CD4-positive, CD25-positive, alpha-beta regulatory T cell (primary cell): Measurements from ENCODE around the gene SIX2. TPM values are rescaled to one million over a fixed set of nuclear protein-coding genes. Genes with fewer than 3 reads are reported as not detected.

Experiments
- ATAC-seq, 2 donors: fragments of 150-1000 bp; cut with Tn5 transposase; one replicate each; pipeline ENCODE4 v1.10.0; 2021; ENCODE audit warnings: low read depth in 2 of 2, moderate number of reproducible peaks in 2 of 2, moderate library complexity in 1 of 2
- DNase-seq, 3 donors: peaks; one replicate each; pipeline versions ENCODE4 v3.0.0 to v3.0.0-alpha.2; 2012 to 2022; ENCODE audit warnings: mixed read lengths in 1 of 3
- H3K27ac ChIP-seq: one replicate; pipeline ENCODE4 v1.7.0; 2013; ENCODE audit warnings: mild to moderate bottlenecking, low read length; ENCODE audit not compliant: insufficient read depth, poor library complexity, severe bottlenecking
- H3K27me3 ChIP-seq: one replicate; pipeline ENCODE4 v1.7.0; 2013; ENCODE audit warnings: low read length; ENCODE audit not compliant: control insufficient read depth, insufficient read depth
- H3K36me3 ChIP-seq: one replicate; pipeline ENCODE4 v1.7.0; 2013; ENCODE audit warnings: mild to moderate bottlenecking, low read length, moderate library complexity; ENCODE audit not compliant: control insufficient read depth, insufficient read depth
- H3K4me1 ChIP-seq: 2 replicates; pipeline ENCODE4 v1.7.0; 2013; ENCODE audit warnings: mild to moderate bottlenecking, low read length; ENCODE audit not compliant: insufficient read depth, control insufficient read depth, poor library complexity, severe bottlenecking
- H3K4me3 ChIP-seq: one replicate; pipeline ENCODE4 v1.7.0; 2013; ENCODE audit warnings: low read depth, mild to moderate bottlenecking, low read length, moderate library complexity
- H3K9me3 ChIP-seq, 2 experiments: 1 replicate in 1 of 2; 2 replicates in 1 of 2; pipeline ENCODE4 v1.7.0; 2013; ENCODE audit warnings: low read length in 2 of 2, mild to moderate bottlenecking in 1 of 2, moderate library complexity in 1 of 2; ENCODE audit not compliant: control insufficient read depth in 2 of 2
- H3K27ac Mint-ChIP-seq, 3 donors: one replicate each; pipeline ENCODE4 v1.8.0; 2020 to 2022; ENCODE audit warnings: mild to moderate bottlenecking in 3 of 3, mixed read lengths in 3 of 3, moderate library complexity in 2 of 3
- H3K27me3 Mint-ChIP-seq: one replicate; pipeline ENCODE4 v1.8.0; 2022; ENCODE audit warnings: mild to moderate bottlenecking, mixed read lengths
- H3K36me3 Mint-ChIP-seq: one replicate; pipeline ENCODE4 v1.8.0; 2020; ENCODE audit warnings: mixed read lengths
- H3K4me1 Mint-ChIP-seq, 4 donors: one replicate each; pipeline ENCODE4 v1.8.0; 2020 to 2022; ENCODE audit warnings: mixed read lengths in 4 of 4, mild to moderate bottlenecking in 1 of 4
- H3K4me3 Mint-ChIP-seq, 4 donors: one replicate each; pipeline ENCODE4 v1.8.0; 2020 to 2022; ENCODE audit warnings: mild to moderate bottlenecking in 4 of 4, mixed read lengths in 4 of 4, moderate library complexity in 3 of 4
- H3K9me3 Mint-ChIP-seq, 7 donors: one replicate each; pipeline ENCODE4 v1.8.0; 2020 to 2022; ENCODE audit warnings: mixed read lengths in 7 of 7, mild to moderate bottlenecking in 3 of 7, moderate library complexity in 2 of 7
- polyA plus RNA-seq, 4 donors: library from polyadenylated mRNA; unstranded; fragments of 300-500 nt; fragmentation: Illumina TruSeq; gene quantifications; one replicate each; pipeline ENCODE4 v1.2.3, GENCODE V29; 2021
- total RNA-seq: library from RNA; stranded (reverse); gene quantifications from one replicate; pipeline ENCODE4 v1.2.3, GENCODE V29; 2022

SIX2 gene
- total and polyA plus RNA-seq, 5 donors from 2014 or later, result not detected

DNA sequence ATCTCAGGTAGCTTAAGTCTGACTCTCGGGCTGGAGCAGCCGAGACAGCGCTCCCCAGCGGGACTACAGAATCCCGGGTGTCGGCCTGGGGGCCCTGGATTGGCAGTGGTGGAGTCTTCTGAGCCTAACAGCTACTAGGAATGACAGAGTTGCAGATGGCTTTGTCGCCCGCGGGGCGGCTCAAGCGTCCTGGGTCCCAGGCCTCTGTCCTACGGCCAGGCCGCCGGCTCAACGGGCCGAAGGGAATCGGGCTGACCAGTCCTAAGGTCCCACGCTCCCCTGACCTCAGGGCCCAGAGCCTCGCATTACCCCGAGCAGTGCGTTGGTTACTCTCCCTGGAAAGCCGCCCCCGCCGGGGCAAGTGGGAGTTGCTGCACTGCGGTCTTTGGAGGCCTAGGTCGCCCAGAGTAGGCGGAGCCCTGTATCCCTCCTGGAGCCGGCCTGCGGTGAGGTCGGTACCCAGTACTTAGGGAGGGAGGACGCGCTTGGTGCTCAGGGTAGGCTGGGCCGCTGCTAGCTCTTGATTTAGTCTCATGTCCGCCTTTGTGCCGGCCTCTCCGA, 8.8 kb downstream of the SIX2 start:
- no peak for ATAC-seq
- no peaks in the 10 kb centered on the region for H3K9me3 ChIP-seq
- peaks cover 38% of the 10 kb centered on the region for H3K27me3 ChIP-seq
- Mint-ChIP-seq H3K4me1 (peaks cover 0 to 29% (median under 1%) of the 10 kb centered on the region in 4 donors), H3K27ac (no peak overlapping the region), H3K36me3 (no peaks in the 10 kb centered on the region), H3K4me3 (no peak overlapping the region), H3K9me3 (peaks cover 0 to 6% (median 0%) of the 10 kb centered on the region in 7 donors), H3K27me3 (peaks cover 82% of the 10 kb centered on the region)
- no peak overlapping the region for H3K4me3 ChIP-seq
- no peak for DNase-seq
- H3K4me1 ChIP-seq, result peaks cover 4% of the 10 kb centered on the region
- H3K36me3 ChIP-seq, result no peaks in the 10 kb centered on the region
- H3K27ac ChIP-seq, result no peak overlapping the region

DNA sequence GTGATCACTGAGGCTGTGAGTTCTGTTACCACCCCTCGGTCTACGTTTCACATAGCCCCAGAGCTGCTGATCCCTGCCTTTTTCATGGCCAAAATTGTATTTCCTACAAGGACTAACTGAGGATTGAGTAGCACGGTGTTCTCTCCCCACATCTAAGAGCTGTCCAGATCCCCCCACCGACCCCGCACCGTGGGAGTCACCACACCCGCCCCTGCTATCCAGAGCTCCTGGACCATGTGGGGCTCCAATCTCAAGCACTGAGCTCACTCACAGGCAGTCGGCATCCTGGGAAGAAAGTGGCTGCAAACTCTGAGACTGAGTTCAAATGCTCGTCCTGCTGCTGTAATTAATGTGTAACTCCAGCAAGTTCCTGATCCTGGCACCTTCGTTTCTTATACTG, 9.7 kb downstream of the SIX2 start:
- Mint-ChIP-seq H3K4me1 (peaks cover 0 to 29% (median under 1%) of the 10 kb centered on the region in 4 donors), H3K4me3 (peak overlapping the region in 1 of 4 donors; percentile 15), H3K9me3 (peaks cover 0 to 6% (median 0%) of the 10 kb centered on the region in 7 donors), H3K36me3 (no peaks in the 10 kb centered on the region), H3K27ac (no peak overlapping the region), H3K27me3 (peaks cover 80% of the 10 kb centered on the region)
- Histone ChIP-seq H3K9me3 (no peaks in the 10 kb centered on the region), H3K4me1 (peaks cover under 1% of the 10 kb centered on the region), H3K27ac (no peak overlapping the region), H3K27me3 (peaks cover 37% of the 10 kb centered on the region), H3K4me3 (no peak overlapping the region), H3K36me3 (no peaks in the 10 kb centered on the region)
- ATAC-seq (no peak), DNase-seq (no peak)

- no peaks in the 10 kb centered on the region for H3K4me1 ChIP-seq
- Mint-ChIP-seq H3K4me3 (no peak overlapping the region), H3K4me1 (peaks cover 0 to 19% (median under 1%) of the 10 kb centered on the region in 4 donors), H3K27ac (no peak overlapping the region), H3K36me3 (no peaks in the 10 kb centered on the region), H3K27me3 (peaks cover 79% of the 10 kb centered on the region), H3K9me3 (peaks cover 0 to 6% (median 2%) of the 10 kb centered on the region in 7 donors)
- peaks cover 36% of the 10 kb centered on the region for H3K27me3 ChIP-seq
- DNase-seq (no peak), ATAC-seq (no peak)
- no peak overlapping the region for H3K4me3 ChIP-seq
- H3K27ac ChIP-seq, result no peak overlapping the region
- H3K36me3 ChIP-seq, result no peaks in the 10 kb centered on the region
- H3K9me3 ChIP-seq, result no peaks in the 10 kb centered on the region
Observed at GRCh38 chr2:44997963-44998362, 11.3 kb downstream of the SIX2 start.

GRCh38 chr2:44996356-44996755, 12.9 kb downstream of the SIX2 start:
- Histone ChIP-seq H3K36me3 (no peaks in the 10 kb centered on the region), H3K9me3 (peaks cover 0 to 3% of the 10 kb centered on the region in 2 experiments), H3K27me3 (peaks cover 34% of the 10 kb centered on the region), H3K27ac (no peak overlapping the region), H3K4me1 (no peaks in the 10 kb centered on the region), H3K4me3 (no peak overlapping the region)
- Mint-ChIP-seq H3K27ac (no peak overlapping the region), H3K36me3 (no peaks in the 10 kb centered on the region), H3K9me3 (peaks cover 0 to 6% (median 4%) of the 10 kb centered on the region in 7 donors), H3K4me1 (peaks cover 0 to 6% (median 0%) of the 10 kb centered on the region in 4 donors), H3K27me3 (peaks cover 76% of the 10 kb centered on the region), H3K4me3 (no peak overlapping the region)
- DNase-seq (no peak), ATAC-seq (no peak)

DNA sequence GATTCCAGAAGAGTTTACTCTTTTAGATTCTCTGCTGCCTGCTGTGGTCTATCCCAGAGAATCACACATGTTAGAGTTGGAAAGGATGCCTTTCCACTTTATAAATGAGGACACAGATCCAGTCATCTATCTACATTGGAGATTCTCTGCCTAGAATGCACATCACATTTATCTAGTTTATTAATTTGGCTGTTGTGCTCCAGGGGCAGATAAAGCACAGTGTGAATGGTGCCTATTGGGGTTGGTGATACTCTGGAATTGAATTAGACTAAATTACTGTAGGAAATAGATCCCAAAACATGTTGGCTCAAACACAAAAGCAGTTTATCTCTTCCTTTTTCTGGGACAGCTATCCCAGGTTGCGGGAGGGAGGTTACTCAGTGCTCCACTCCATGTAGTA, 14.9 kb downstream of the SIX2 start:
- Histone ChIP-seq H3K36me3 (no peaks in the 10 kb centered on the region), H3K27ac (no peak overlapping the region), H3K4me3 (no peak overlapping the region), H3K27me3 (peaks cover 31% of the 10 kb centered on the region), H3K4me1 (no peaks in the 10 kb centered on the region), H3K9me3 (peaks cover 0 to 3% of the 10 kb centered on the region in 2 experiments)
- Mint-ChIP-seq H3K36me3 (no peaks in the 10 kb centered on the region), H3K9me3 (peaks cover 1 to 14% (median 5%) of the 10 kb centered on the region in 7 donors), H3K27me3 (peaks cover 70% of the 10 kb centered on the region), H3K4me1 (peaks cover 0 to under 1% (median 0%) of the 10 kb centered on the region in 4 donors), H3K4me3 (no peak overlapping the region), H3K27ac (no peak overlapping the region)
- ATAC-seq, result no peak
- no peak for DNase-seq

GRCh38 chr2:44989176-44989575, 20.1 kb downstream of the SIX2 start:
- DNase-seq, result no peak
- H3K27ac Mint-ChIP-seq, result no peak overlapping the region

DNA sequence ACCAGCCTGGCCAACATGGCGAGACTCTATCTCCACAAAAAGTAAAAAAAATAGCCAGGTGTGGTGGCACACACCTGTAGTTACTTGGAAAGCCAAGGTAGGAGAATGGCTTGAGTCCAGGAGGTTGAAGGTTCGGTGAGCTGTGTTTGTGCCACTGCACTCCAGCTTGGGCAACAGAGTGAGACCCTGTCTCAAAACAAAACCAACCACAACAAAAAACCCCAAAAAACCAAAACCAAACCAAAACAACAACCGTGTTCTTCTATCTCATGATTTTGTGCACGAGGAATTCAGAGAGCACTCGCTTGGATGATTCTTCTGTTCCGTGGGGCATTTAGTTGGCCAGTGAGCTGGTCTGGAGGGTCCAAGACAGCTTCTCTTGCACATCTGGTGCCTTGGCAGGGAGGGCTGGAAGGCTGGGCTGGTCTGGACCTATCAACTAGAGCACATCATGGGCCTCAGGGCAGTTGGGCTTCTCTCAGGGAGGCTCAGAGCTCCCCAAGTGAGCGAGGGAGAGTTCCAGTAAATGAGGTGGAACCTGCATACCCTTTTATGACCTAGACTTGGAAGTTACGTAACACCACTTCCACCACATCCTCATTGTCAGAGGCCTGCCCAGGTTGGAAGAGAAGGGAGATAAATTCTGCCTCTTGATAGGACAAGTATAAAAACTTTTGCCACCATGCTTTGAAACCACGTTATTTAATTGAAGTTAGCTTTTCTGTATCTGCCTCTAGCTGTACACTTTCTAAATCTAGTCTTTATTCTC, 25.2 kb downstream of the SIX2 start:
- Histone ChIP-seq H3K27ac (no peak overlapping the region), H3K27me3 (peaks cover 11% of the 10 kb centered on the region), H3K4me1 (no peaks in the 10 kb centered on the region), H3K9me3 (peaks cover 4% of the 10 kb centered on the region in 2 experiments), H3K36me3 (no peaks in the 10 kb centered on the region), H3K4me3 (no peak overlapping the region)
- peaks cover 0 to 4% (median 1%) of the 10 kb centered on the region in 4 donors for H3K4me1 Mint-ChIP-seq
- no peak overlapping the region for H3K4me3 Mint-ChIP-seq
- DNase-seq, result no peak
- peaks cover 0 to 9% (median 0%) of the 10 kb centered on the region in 7 donors for H3K9me3 Mint-ChIP-seq
- peak overlapping the region in 1 of 3 donors; percentile 60 for H3K27ac Mint-ChIP-seq
- no peak for ATAC-seq
- no peaks in the 10 kb centered on the region for H3K36me3 Mint-ChIP-seq
- H3K27me3 Mint-ChIP-seq, result peaks cover 34% of the 10 kb centered on the region

More at GRCh38 chr2:44989176-44989575, 20.1 kb downstream of the SIX2 start:
- ATAC-seq, result no peak
- Mint-ChIP-seq H3K4me1 (no peaks in the 10 kb centered on the region), H3K27me3 (peaks cover 52% of the 10 kb centered on the region), H3K9me3 (peaks cover 0 to 20% (median 4%) of the 10 kb centered on the region in 7 donors), H3K36me3 (no peaks in the 10 kb centered on the region), H3K4me3 (no peak overlapping the region)
- no peak overlapping the region for H3K27ac ChIP-seq
- H3K36me3 ChIP-seq, result no peaks in the 10 kb centered on the region
- peaks cover 16% of the 10 kb centered on the region for H3K27me3 ChIP-seq
- peaks cover 4 to 6% of the 10 kb centered on the region in 2 experiments for H3K9me3 ChIP-seq
- no peaks in the 10 kb centered on the region for H3K4me1 ChIP-seq
- no peak overlapping the region for H3K4me3 ChIP-seq
